HepG2 (cell line): Measurements from ENCODE around the gene AGFG1. TPM values are rescaled to one million over a fixed set of nuclear protein-coding genes. Genes with fewer than 3 reads are reported as not detected.

Experiments
- ARID4A ChIP-seq: sonication (generic); formaldehyde crosslinking; IDR thresholded peaks from 2 replicates; pipeline ENCODE4 v1.5.0; 2020; ENCODE audit warnings: mild to moderate bottlenecking, missing genetic modification reagents, borderline replicate concordance
- ARNT2 ChIP-seq: sonication (generic); formaldehyde crosslinking; IDR thresholded peaks from 2 replicates; pipeline ENCODE4 v1.8.0; 2022; ENCODE audit warnings: mild to moderate bottlenecking, low read depth, missing genetic modification reagents, moderate library complexity
- HMG20B ChIP-seq: conservative IDR thresholded peaks from 2 replicates; pipeline ENCODE4 v1.6.1; 2016; ENCODE audit warnings: missing genetic modification reagents, missing compliant biosample characterization
- HNRNPUL1 ChIP-seq: fragments of 200-400 bp; formaldehyde crosslinking; IDR thresholded peaks from 2 replicates; pipeline ENCODE4 v1.6.1; 2017; ENCODE audit warnings: low read depth, mild to moderate bottlenecking, low read length, moderate library complexity
- HOXA5 ChIP-seq: sonication (generic); formaldehyde crosslinking; IDR thresholded peaks from 2 replicates; pipeline ENCODE4 v1.4.0; 2020; ENCODE audit warnings: missing genetic modification reagents
- LRRFIP1 ChIP-seq: sonication (generic); formaldehyde crosslinking; conservative IDR thresholded peaks from 2 replicates; pipeline ENCODE4 v1.4.0; 2020; ENCODE audit warnings: missing genetic modification reagents
- ZNF556 ChIP-seq: sonication (generic); formaldehyde crosslinking; IDR thresholded peaks from 2 replicates; pipeline ENCODE4 v1.4.0; 2020; ENCODE audit warnings: mild to moderate bottlenecking, missing genetic modification reagents, borderline replicate concordance
- polyA plus RNA-seq, 8 experiments: library from polyadenylated mRNA; depleted of rRNA in 3 of 8; stranded (reverse) in 7 of 8; unstranded in 1 of 8; fragments of >200 nt; fragmentation: Illumina TruSeq in 4 of 8; extraction: Trizol in 4 of 8; gene quantifications; 2 replicates each; pipeline versions ENCODE4 v1.2.1 to v1.2.3, GENCODE V29; 2011 to 2016; ENCODE audit warnings: low read depth in 4 of 8, missing spikeins in 1 of 8, mixed read lengths in 1 of 8; ENCODE audit not compliant: insufficient read depth in 1 of 8
- total RNA-seq, 5 experiments: library from RNA; depleted of rRNA; stranded (reverse); fragments of >200 nt; fragmentation: Illumina TruSeq; extraction: Trizol; gene quantifications; 2 replicates each; pipeline ENCODE4 v1.2.3, GENCODE V29; 2016; ENCODE audit warnings: low read depth in 1 of 5

The AGFG1 gene
- total and polyA plus RNA-seq, 2 of the 13 experiments (the other 11 are each of a cell fraction or from before 2014, with no cell fraction given), result 145 to 168 TPM

- no peak for TF ChIP-seq ARID4A (CRISPR knock-in tag)
- TF ChIP-seq HMG20B (CRISPR knock-in tag), result no peak
- no peak for TF ChIP-seq HNRNPUL1
- TF ChIP-seq HOXA5 (CRISPR knock-in tag), result no peak
- TF ChIP-seq ZNF556 (CRISPR knock-in tag), result no peak
- no peak for TF ChIP-seq ARNT2
- no peak for TF ChIP-seq LRRFIP1 (CRISPR knock-in tag)
Measured at GRCh38 chr2:227527351-227527750, 55.4 kb downstream of the AGFG1 start (continued).
